NOMO-1 (cell line): ENCODE results near the gene SPG11.
A peak's percentile ranks its signal among the peaks of the same experiment; 100 is the strongest.

ENCODE experiments used
- DNase-seq, 2 experiments: peaks; one replicate each; lab custom pipeline; 2025; ENCODE audit not compliant: unreplicated experiment in 2 of 2; lab: John Stamatoyannopoulos, UW

Gene SPG11

GRCh38 chr15:44682809-44683682, 19.6 kb upstream of the SPG11 start:
- peak in 1 of 2 experiments; percentile 5 for DNase-seq

DNA sequence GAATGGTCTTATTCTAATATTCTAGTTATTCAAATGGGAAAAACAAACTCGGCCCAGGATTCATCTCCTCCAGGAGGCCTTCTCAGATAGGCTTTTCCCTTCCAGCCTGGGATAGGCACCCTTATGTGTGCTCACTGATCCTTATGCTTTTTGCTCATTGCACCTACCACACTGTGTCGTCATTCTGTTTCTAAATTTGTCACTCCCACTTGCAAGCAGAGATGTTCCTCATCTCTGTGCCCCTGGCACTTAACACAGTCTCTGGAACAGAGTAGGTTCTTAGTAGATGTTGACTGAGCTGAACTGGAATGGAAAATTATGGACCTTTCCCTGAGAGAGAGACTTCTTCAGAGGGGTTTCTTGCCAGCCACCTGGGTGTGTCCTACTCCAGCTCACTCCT, 18.7 kb upstream of the SPG11 start:
- peak; percentile 14 to 48 for DNase-seq

DNA sequence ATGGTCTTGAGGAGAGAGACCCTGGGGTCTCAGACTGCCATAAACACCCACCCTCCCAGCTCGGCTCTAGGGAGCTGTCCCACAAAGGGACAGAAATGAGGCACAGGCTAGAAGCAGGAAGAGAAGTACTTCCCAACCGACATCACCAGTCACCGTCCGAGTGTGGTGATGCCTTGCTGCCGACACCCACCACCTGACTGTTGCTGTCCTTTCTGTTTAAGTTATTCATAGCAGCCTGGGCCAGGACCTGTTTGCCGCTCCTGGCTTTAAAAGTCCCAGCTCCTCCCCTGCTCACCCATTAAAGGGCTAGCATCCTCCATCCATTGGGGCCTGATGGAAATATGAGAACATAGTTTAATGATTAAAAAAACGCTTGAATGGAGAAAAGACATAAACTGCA, 13.2 kb upstream of the SPG11 start:
- DNase-seq, result no peak

GRCh38 chr15:44675911-44676310, 12.4 kb upstream of the SPG11 start:
- no peak for DNase-seq

DNA sequence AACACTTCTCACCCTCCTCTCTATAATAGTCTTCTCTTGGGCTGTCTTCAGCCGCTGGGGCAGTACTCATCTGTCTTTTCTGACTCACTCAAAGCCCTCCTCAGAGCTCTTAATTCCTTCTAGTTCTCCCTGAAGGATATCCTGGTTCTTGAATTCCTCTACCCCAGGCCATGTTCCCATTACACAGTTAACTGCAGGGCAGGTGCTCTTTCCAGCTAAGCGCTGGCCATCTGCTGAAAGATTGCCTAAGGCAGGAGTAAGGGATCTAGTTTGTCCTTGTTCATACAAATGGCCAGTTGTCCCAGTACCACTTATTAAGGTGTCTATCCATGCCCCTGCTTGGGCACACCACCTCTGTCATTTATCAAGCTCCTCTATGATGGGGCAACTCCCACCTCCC, 10.2 kb upstream of the SPG11 start:
- DNase-seq, result no peak

GRCh38 chr15:44670087-44670950, 6.9 kb upstream of the SPG11 start:
- DNase-seq, result no peak

DNA sequence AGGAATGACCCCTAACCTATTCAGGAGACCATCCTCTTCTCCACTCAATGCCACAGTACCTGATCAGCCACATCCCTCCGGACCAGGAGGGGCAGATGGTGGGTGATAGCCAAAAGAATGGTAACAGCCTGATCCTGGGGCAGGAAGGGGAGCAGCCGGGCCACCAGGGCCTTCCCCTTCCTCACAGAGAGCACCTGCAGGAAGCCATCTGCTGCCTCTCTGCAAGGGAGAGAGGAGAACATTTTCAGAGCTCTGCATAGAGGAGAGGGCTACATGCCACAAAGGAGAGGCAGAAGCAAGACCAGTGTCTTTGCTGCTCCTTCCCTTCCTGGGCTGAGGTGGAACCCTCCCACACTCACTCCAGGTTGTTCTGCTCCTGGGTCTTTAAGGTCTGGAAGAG, 5.5 kb upstream of the SPG11 start:
- no peak for DNase-seq

DNA sequence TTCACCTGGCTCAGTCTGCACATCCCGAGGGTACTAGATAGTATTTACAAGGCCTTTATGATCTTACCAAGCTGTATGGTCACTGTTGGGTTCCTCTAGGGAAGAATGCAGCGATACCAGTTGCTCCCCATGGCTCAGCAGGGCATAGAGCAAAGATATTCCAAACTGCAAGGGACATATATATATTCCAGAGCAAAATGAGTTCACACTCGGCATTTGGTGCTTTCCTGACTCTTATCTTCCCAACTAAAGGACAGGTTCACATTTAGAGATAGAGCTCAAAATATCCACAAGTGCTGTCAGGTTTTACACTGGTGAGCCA, 3.5 kb upstream of the SPG11 start:
- no peak for DNase-seq

DNA sequence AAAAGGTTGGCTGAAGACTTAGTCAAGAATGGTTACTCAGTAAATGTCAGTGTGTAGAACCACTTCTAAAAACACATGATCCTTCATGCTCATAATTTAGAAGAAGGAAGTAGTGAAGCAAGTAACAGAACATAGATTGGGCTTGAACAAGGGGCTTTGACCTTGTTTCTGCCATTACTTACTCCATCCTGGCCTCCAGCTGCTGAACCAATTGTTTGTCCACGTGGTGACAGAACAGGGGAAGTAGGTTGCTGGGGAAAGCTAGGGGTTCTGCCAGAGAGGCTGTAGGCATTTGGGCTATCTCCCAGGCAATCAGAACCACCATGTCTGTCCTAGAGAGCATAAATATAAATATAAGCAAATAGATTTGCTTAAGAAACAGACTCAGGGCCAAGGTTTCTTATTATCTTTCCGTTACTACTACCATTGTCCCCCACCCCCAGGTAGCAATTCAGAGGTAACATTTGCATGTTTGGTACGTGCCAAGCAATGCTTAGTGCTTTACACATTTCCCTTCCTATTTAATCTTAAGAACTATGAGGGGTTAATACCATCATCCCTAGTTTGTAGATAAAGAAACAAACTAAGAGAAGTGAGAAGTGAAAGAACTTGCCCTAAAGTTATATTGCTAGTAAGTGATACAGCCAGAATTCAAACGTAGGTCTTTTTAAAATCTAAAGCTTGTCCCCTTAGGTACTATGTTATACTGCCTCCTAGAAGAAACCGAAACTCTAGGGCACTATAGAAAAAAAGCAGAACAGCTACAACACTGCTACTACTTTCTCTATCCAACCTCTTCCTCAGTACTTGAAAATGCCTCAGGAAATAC, 3.0 kb upstream of the SPG11 start:
- peak in 1 of 2 experiments; percentile 54 for DNase-seq

- peak; percentile 37 to 61 for DNase-seq
These were observed 718 bp downstream of the SPG11 start for GRCh38 chr15:44662478-44663409.

DNA sequence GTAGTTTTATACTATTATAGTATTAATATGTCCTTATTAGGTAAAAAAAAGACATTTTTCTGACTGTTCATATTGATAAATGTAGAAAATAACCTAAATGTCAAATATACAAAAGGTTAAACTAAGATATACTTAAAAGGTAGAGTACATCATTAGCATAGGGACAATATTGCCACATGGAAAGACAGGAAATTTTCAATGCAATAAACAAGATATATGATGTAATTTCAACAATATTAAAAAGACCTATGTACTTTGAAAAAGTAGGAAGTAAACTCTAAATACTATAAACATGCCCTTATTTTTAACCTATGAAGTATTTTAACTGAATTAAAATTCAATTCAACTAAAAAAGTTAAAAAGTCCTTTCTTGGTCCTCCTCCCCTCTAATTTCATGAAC, 1.9 kb downstream of the SPG11 start:
- peak in 1 of 2 experiments; percentile 26 for DNase-seq

DNA sequence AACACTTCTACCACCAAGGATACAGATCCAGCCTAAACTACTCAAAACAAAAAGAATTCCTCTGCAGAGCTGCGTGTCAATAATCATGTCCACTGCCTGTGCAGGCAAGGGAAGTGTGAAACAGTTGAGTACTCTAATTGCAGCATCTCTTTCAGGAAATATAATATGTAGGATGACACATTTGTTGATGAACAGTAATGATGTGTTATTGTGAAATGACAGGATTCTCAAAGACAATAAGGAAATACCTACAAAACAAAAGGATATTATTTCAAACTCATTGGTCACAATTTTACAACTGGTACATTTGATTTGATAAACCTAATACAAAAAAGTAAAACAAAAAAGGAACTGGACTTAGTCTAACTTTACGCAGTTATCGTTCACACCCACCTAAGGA, 4.4 kb downstream of the SPG11 start:
- DNase-seq, result no peak

DNA sequence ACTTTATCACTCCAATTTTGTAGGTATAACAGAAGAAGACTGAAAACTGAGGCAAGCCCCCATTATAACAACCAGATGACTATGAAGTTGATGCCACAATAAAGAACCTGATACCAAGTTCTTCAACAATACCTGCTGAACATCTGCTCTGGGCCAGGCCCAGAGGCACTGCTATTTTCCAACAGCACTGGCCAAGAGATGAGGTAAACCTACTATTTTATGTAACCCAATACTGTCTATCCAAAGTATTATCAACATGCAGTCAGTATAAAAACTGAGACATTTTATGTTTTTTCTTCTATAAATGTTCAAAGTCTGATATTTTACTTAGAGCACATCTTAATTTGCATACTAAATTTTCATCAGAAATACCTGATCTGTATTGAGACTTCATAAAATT, 6.1 kb downstream of the SPG11 start:
- no peak for DNase-seq

DNA sequence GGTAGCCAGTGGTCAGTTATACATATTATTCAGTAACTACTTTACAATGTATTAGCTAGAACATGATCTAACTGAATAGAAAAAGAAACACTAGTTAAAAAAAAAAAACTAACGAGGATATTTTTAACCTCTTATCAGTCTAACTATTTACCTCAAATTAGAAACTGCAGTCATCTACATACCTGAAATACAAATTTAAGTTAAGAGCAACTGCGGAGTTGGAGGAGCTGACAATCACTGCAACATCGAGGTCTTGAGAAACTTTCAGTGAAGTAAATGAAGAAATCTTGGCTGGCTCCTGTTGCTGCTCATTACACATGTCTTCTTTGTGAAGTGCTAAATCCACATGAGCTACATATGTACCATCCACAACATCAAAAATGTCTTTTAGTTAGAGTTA, 6.5 kb downstream of the SPG11 start:
- no peak for DNase-seq

GRCh38 chr15:44656298-44656697, 7.2 kb downstream of the SPG11 start:
- DNase-seq, result no peak

DNA sequence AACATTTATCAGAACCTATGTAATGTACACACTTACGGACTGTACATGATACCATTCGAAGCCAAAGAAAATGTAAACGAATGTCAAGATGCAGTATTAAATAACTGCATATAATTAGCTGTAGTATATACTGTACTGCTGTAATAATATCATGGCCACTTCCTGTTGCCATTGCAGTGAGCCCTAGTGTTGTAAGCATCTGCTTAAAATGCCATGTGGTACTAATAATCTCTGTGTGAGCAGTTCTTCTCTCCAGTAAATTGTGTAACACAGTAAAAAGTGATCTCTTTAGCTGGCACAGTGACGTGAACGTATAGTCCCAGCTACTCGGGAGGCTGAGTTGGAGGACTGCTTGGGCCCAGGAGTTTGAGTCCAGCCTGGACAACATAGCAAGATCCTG, 8.6 kb downstream of the SPG11 start:
- no peak for DNase-seq

- no peak for DNase-seq
These were observed 15.8 kb downstream of the SPG11 start for GRCh38 chr15:44647637-44648036.

GRCh38 chr15:44647036-44647435, 16.4 kb downstream of the SPG11 start:
- no peak for DNase-seq

- no peak for DNase-seq
These were observed 17.0 kb downstream of the SPG11 start for GRCh38 chr15:44646460-44646859.

DNA sequence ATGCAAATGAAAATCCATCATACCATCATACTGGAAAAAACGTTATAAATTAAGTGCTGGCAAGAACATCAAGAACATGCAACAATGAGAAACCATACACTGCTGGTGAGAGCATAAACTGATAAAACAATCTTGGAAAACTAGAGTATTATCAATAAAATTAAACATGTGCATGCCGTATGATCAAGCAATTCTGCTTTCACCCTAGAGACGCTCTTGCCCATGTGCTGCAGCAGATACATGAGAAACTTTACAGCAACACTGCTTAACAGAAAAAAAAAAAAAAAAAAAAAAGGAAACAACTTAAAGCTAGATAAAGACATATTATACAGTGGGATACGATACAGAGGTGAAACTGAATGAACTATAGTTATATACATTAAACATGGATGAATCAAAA, 21.8 kb downstream of the SPG11 start:
- no peak for DNase-seq
